ENCODE measurements around the gene KLF6. TPM values are rescaled to one million over a fixed set of nuclear protein-coding genes. Genes with fewer than 3 reads are reported as not detected.

KLF6 gene
- total RNA-seq, 1 donor from 2014 or later, result 319 TPM

DNA sequence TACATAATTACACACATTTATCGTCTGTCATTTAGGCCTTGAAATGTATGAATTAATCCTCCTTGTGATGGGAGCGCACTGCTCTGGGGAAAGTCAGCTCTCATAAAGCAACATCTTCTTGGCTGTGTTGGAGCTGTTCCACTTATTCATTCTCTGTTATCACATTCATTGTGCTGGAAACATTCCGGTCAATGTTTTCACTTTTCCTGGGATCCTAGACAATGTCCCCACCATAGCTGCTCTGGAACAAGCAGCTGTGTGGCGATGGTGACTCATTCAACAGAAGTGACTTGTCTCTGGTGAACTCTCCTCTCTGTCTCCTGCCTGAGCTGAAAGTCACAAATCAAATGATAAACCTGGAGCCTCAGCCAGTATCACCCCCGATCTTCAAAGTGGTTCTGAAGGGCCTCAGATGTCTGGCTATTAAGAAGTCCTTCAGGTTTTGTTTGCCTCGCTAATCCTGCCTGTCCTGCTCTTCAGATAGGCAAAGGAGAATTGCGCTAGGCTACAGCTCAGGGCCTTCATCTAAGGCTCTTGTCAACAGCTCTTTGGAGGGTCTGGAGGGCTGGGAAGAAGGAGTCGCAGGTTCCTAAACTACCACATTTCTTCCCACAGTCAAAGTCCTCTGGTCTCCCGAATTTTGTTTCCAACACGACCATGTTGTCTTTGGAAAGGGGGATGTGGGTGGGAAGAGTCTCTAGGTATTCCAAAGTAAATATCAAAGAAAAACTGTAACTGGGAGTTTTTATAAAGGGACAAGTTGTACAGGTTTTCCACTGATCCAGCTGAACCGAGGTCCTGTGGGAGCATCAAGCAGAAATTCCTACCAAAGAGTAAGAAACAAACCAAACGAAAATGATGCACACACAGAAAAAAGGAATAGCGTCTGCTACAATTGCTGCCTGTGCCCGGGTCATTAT is 29.3 kb downstream of the KLF6 start:
- Mint-ChIP-seq H3K27me3 (ENCODE audit: low read depth, unreplicated experiment) (no peaks in the 10 kb centered on the region), H3K4me3 (ENCODE audit: unreplicated experiment) (no peak overlapping the region), H3K9me3 (ENCODE audit: unreplicated experiment) (no peaks in the 10 kb centered on the region), H3K27ac (ENCODE audit: unreplicated experiment) (peak overlapping the region; percentile 76), H3K36me3 (ENCODE audit: low read depth, unreplicated experiment) (no peaks in the 10 kb centered on the region), H3K4me1 (ENCODE audit: low read depth, unreplicated experiment) (peaks cover 28% of the 10 kb centered on the region)
- Histone ChIP-seq H3K4me2 (ENCODE audit: low read length) (peak overlapping the region; percentile 46), H3K9ac (ENCODE audit: low read length) (peak overlapping the region; percentile 30), H2AFZ (ENCODE audit: low read depth, low read length) (no peak overlapping the region), H3K36me3 (ENCODE audit: insufficient read depth, low read length) (no peaks in the 10 kb centered on the region), H3K27ac (ENCODE audit: low read depth, low read length) (peak overlapping the region; percentile 63), H4K20me1 (ENCODE audit: insufficient read depth, low read length) (no peaks in the 10 kb centered on the region), H3K4me3 (ENCODE audit: insufficient read depth, low read depth, low read length) (no peak overlapping the region), H3K79me2 (ENCODE audit: insufficient read depth, low read length) (no peaks in the 10 kb centered on the region), H3K9me3 (ENCODE audit: insufficient read depth, low read depth, low read length) (no peaks in the 10 kb centered on the region), H3K27me3 (ENCODE audit: insufficient read depth, low read length) (no peaks in the 10 kb centered on the region), H3K4me1 (ENCODE audit: insufficient read depth, low read length) (peaks cover 13% of the 10 kb centered on the region)
- peak; percentile 77 for DNase-seq (ENCODE audit: low read depth)
- FAIRE-seq, result peak; percentile 77
- no peak for TF ChIP-seq EZH2 (IDR thresholded peaks at IDR 0.05; ENCODE audit: insufficient read depth, low read length)
- TF ChIP-seq, protein P1, sequence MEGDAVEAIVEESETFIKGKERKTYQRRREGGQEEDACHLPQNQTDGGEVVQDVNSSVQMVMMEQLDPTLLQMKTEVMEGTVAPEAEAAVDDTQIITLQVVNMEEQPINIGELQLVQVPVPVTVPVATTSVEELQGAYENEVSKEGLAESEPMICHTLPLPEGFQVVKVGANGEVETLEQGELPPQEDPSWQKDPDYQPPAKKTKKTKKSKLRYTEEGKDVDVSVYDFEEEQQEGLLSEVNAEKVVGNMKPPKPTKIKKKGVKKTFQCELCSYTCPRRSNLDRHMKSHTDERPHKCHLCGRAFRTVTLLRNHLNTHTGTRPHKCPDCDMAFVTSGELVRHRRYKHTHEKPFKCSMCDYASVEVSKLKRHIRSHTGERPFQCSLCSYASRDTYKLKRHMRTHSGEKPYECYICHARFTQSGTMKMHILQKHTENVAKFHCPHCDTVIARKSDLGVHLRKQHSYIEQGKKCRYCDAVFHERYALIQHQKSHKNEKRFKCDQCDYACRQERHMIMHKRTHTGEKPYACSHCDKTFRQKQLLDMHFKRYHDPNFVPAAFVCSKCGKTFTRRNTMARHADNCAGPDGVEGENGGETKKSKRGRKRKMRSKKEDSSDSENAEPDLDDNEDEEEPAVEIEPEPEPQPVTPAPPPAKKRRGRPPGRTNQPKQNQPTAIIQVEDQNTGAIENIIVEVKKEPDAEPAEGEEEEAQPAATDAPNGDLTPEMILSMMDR (IDR thresholded peaks at IDR 0.05; ENCODE audit: insufficient read depth, low read depth, low read length), result no peak

DNA sequence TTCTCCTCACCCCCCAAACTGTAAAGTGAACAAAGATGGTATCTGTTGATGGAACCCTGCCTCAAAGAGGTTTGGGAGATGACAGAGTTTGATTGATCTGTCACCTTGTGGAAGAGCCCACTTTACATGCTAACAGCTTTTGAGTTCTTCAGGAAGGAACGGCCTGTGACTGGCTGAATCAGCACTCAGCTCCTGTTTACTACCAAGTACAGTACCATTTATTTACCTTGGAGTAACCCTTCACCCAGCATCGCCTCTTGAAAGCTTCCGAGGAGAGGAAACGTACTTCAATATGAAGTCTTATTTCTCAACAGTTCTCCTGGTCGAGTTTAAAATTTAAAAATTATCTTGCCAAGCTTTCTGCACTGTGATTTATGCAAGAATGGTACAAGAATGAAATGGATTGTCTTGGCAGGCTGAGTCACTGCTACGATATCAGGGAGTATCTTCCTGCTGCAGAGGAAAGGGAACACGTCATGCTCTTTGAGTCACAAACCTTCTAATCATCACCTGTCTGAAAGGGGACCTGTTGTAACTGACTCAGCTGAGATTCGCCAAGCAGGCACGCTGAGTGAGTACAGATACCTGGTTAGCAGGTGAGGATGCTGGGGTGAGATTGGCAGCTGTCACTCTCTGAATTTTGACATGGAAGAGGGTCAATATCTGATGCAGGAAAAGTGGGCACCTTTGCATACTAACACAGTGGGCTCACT is 30.1 kb downstream of the KLF6 start:
- no peaks in the 10 kb centered on the region for H3K27me3 Mint-ChIP-seq (ENCODE audit: low read depth, unreplicated experiment)
- H3K36me3 ChIP-seq (ENCODE audit: insufficient read depth, low read length), result no peaks in the 10 kb centered on the region
- peak overlapping the region; percentile 46 for H3K4me2 ChIP-seq (ENCODE audit: low read length)
- H3K36me3 Mint-ChIP-seq (ENCODE audit: low read depth, unreplicated experiment), result no peaks in the 10 kb centered on the region
- H2AFZ ChIP-seq (ENCODE audit: low read depth, low read length), result no peak overlapping the region
- H3K9me3 ChIP-seq (ENCODE audit: insufficient read depth, low read depth, low read length), result no peaks in the 10 kb centered on the region
- peak overlapping the region; percentile 63 for H3K27ac ChIP-seq (ENCODE audit: low read depth, low read length)
- DNase-seq (ENCODE audit: low read depth), result peak; percentile 98
- no peak overlapping the region for H3K4me3 ChIP-seq (ENCODE audit: insufficient read depth, low read depth, low read length)
- H3K9me3 Mint-ChIP-seq (ENCODE audit: unreplicated experiment), result no peaks in the 10 kb centered on the region
- H4K20me1 ChIP-seq (ENCODE audit: insufficient read depth, low read length), result no peaks in the 10 kb centered on the region
- peak overlapping the region; percentile 42 for H3K4me3 Mint-ChIP-seq (ENCODE audit: unreplicated experiment)
- peak overlapping the region; percentile 76 for H3K27ac Mint-ChIP-seq (ENCODE audit: unreplicated experiment)
- TF ChIP-seq EZH2 (IDR thresholded peaks at IDR 0.05; ENCODE audit: insufficient read depth, low read length), result no peak
- TF ChIP-seq, protein P1 (IDR thresholded peaks at IDR 0.05; ENCODE audit: insufficient read depth, low read depth, low read length), result no peak
- H3K4me1 Mint-ChIP-seq (ENCODE audit: low read depth, unreplicated experiment), result peaks cover 34% of the 10 kb centered on the region
- H3K79me2 ChIP-seq (ENCODE audit: insufficient read depth, low read length), result no peaks in the 10 kb centered on the region
- H3K4me1 ChIP-seq (ENCODE audit: insufficient read depth, low read length), result peaks cover 17% of the 10 kb centered on the region
- FAIRE-seq, result peak; percentile 29
- H3K27me3 ChIP-seq (ENCODE audit: insufficient read depth, low read length), result no peaks in the 10 kb centered on the region
- peak overlapping the region; percentile 30 for H3K9ac ChIP-seq (ENCODE audit: low read length)

All from astrocyte (in vitro differentiated cells and primary cell).